ENCODE data around the gene WNT9A.

Gene WNT9A

GRCh38 chr1:227924168-227924832, 23.4 kb downstream of the WNT9A start:
- DNase-seq (ENCODE audit: low read depth): no peak

- DNase-seq (ENCODE audit: low read depth): no peak
Observed at GRCh38 chr1:227923353-227924167, 24.2 kb downstream of the WNT9A start.

- DNase-seq (ENCODE audit: low read depth): no peak
Observed at GRCh38 chr1:227922501-227923352, 25.0 kb downstream of the WNT9A start.

GRCh38 chr1:227921461-227922185, 26.1 kb downstream of the WNT9A start:
- DNase-seq (ENCODE audit: low read depth): no peak

GRCh38 chr1:227920896-227921295, 26.8 kb downstream of the WNT9A start:
- no peak for DNase-seq (ENCODE audit: low read depth)

GRCh38 chr1:227920426-227920825, 27.3 kb downstream of the WNT9A start:
- no peak for DNase-seq (ENCODE audit: low read depth)

GRCh38 chr1:227919906-227920305, 27.8 kb downstream of the WNT9A start:
- DNase-seq (ENCODE audit: low read depth): no peak

GRCh38 chr1:227918736-227919135, 29.0 kb downstream of the WNT9A start:
- no peak for DNase-seq (ENCODE audit: low read depth)

GRCh38 chr1:227918083-227918700, 29.5 kb downstream of the WNT9A start:
- no peak for DNase-seq (ENCODE audit: low read depth)

GRCh38 chr1:227917081-227917950, 30.4 kb downstream of the WNT9A start:
- DNase-seq (ENCODE audit: low read depth): no peak

GRCh38 chr1:227916655-227917054, 31.1 kb downstream of the WNT9A start:
- no peak for DNase-seq (ENCODE audit: low read depth)

GRCh38 chr1:227915564-227916553, 31.9 kb downstream of the WNT9A start:
- no peak for DNase-seq (ENCODE audit: low read depth)

- DNase-seq (ENCODE audit: low read depth): no peak
Observed at GRCh38 chr1:227914801-227915563, 32.8 kb downstream of the WNT9A start.

- no peak for DNase-seq (ENCODE audit: low read depth)
Observed at GRCh38 chr1:227913764-227914721, 33.7 kb downstream of the WNT9A start.

GRCh38 chr1:227913396-227913763, 34.4 kb downstream of the WNT9A start:
- DNase-seq (ENCODE audit: low read depth): no peak

- DNase-seq (ENCODE audit: low read depth): no peak
Observed at GRCh38 chr1:227912866-227913265, 34.9 kb downstream of the WNT9A start.

GRCh38 chr1:227911376-227911775, 36.4 kb downstream of the WNT9A start:
- DNase-seq (ENCODE audit: low read depth): peak; percentile 30

Data from EH (cell line).